HEK293 (cell line): ENCODE data around the gene HES7.
A peak's percentile ranks its signal among the peaks of the same experiment; 100 is the strongest.

Source experiments
- CTCF ChIA-PET: fragments of 350-600 bp; formaldehyde crosslinking; extraction: SDS; loops from one replicate; lab custom pipeline; 2021; ENCODE audit warnings: antibody characterized with exemption; lab: Yijun Ruan, JAX
- POLR2A ChIA-PET: fragments of 300-600 bp; formaldehyde crosslinking; extraction: SDS; loops from one replicate; lab custom pipeline; 2020; ENCODE audit warnings: antibody characterized with exemption, inconsistent platforms; lab: Yijun Ruan, JAX
- H3K27ac ChIP-seq: fragments of 200-500 bp; sonication (Bioruptor generic); 2 replicates; pipeline ENCODE4 v1.5.1; 2014; ENCODE audit warnings: low read depth, low read length, control low read depth, inconsistent platforms; ENCODE audit errors: extremely low read depth
- H3K36me3 ChIP-seq, 2 experiments: fragments of 200-500 bp in 1 of 2; sonication (Bioruptor generic) in 1 of 2; 1 replicate in 1 of 2; 2 replicates in 1 of 2; pipeline ENCODE4 v1.5.1; 2014 to 2017; ENCODE audit warnings: inconsistent platforms in 2 of 2, low read length in 2 of 2; ENCODE audit not compliant: control insufficient read depth in 2 of 2, insufficient read depth in 1 of 2
- H3K4me1 ChIP-seq: fragments of 200-500 bp; sonication (Bioruptor generic); 2 replicates; pipeline ENCODE4 v1.5.1; 2014; ENCODE audit warnings: mild to moderate bottlenecking, low read length, inconsistent platforms; ENCODE audit not compliant: control insufficient read depth, insufficient read depth
- H3K4me3 ChIP-seq: 2 replicates; pipeline ENCODE4 v1.5.1; 2011; ENCODE audit warnings: low read depth, mild to moderate bottlenecking, control low read depth, low read length, moderate library complexity
- H3K9me3 ChIP-seq: fragments of 200-500 bp; sonication (Bioruptor generic); 2 replicates; pipeline ENCODE4 v1.5.1; 2014; ENCODE audit warnings: low read depth, low read length, inconsistent platforms; ENCODE audit not compliant: control insufficient read depth, insufficient read depth
- BCL11A ChIP-seq: fragments of 450-650 bp; formaldehyde crosslinking; IDR thresholded peaks from 2 replicates; pipeline ENCODE4 v1.5.1; 2016; ENCODE audit warnings: low read depth, missing biosample characterization, missing genetic modification characterization
- GLI4 ChIP-seq: fragments of 450-650 bp; formaldehyde crosslinking; IDR thresholded peaks from 2 replicates; pipeline ENCODE4 v1.5.1; 2016; ENCODE audit warnings: missing biosample characterization, missing genetic modification characterization
- GLIS1 ChIP-seq: fragments of 450-650 bp; formaldehyde crosslinking; IDR thresholded peaks from 2 replicates; pipeline ENCODE4 v1.5.1; 2016; ENCODE audit warnings: missing biosample characterization, missing genetic modification characterization
- IKZF3 ChIP-seq: fragments of 450-650 bp; IDR thresholded peaks from 2 replicates; pipeline ENCODE4 v1.5.0; 2018; ENCODE audit warnings: missing biosample characterization, mild to moderate bottlenecking, missing genetic modification characterization, moderate library complexity
- KLF1 ChIP-seq: fragments of 450-650 bp; formaldehyde crosslinking; IDR thresholded peaks from 2 replicates; pipeline ENCODE4 v1.5.1; 2016; ENCODE audit warnings: missing biosample characterization, missing genetic modification characterization
- KLF10 ChIP-seq: fragments of 450-650 bp; IDR thresholded peaks from 2 replicates; pipeline ENCODE4 v1.5.1; 2018; ENCODE audit warnings: missing biosample characterization, mild to moderate bottlenecking, missing genetic modification characterization
- MEIS1 ChIP-seq: sonication (generic); formaldehyde crosslinking; IDR thresholded peaks from 2 replicates; pipeline ENCODE4 v1.8.1; 2022; ENCODE audit warnings: missing genetic modification reagents, mild to moderate bottlenecking, borderline replicate concordance
- PRDM1 ChIP-seq: fragments of 450-650 bp; formaldehyde crosslinking; IDR thresholded peaks from 2 replicates; pipeline ENCODE4; 2016; ENCODE audit warnings: missing biosample characterization, missing genetic modification characterization
- SCRT1 ChIP-seq: fragments of 450-650 bp; formaldehyde crosslinking; IDR thresholded peaks from 2 replicates; pipeline ENCODE4 v1.5.1; 2016; ENCODE audit warnings: missing biosample characterization, missing genetic modification characterization, borderline replicate concordance
- SP3 ChIP-seq: fragments of 450-650 bp; formaldehyde crosslinking; IDR thresholded peaks from 2 replicates; pipeline ENCODE4 v1.5.1; 2016; ENCODE audit warnings: missing biosample characterization, missing genetic modification characterization
- YY2 ChIP-seq: fragments of 450-650 bp; formaldehyde crosslinking; IDR thresholded peaks from 2 replicates; pipeline ENCODE4 v1.5.1; 2016; ENCODE audit warnings: missing biosample characterization, missing genetic modification characterization
- ZBTB17 ChIP-seq: fragments of 450-650 bp; formaldehyde crosslinking; IDR thresholded peaks from 2 replicates; pipeline ENCODE4 v1.5.1; 2016; ENCODE audit warnings: missing biosample characterization, missing genetic modification characterization
- ZNF138 ChIP-seq: fragments of 450-650 bp; formaldehyde crosslinking; IDR thresholded peaks from 2 replicates; pipeline ENCODE4 v1.5.1; 2016; ENCODE audit warnings: missing biosample characterization, missing genetic modification characterization, borderline replicate concordance
- ZNF146 ChIP-seq: fragments of 450-650 bp; formaldehyde crosslinking; IDR thresholded peaks from 2 replicates; pipeline ENCODE4 v1.5.1; 2016; ENCODE audit warnings: missing biosample characterization, missing genetic modification characterization
- ZNF23 ChIP-seq: fragments of 450-650 bp; formaldehyde crosslinking; IDR thresholded peaks from 2 replicates; pipeline ENCODE4 v1.5.1; 2016; ENCODE audit warnings: missing biosample characterization, missing genetic modification characterization, borderline replicate concordance
- ZNF341 ChIP-seq: fragments of 450-650 bp; formaldehyde crosslinking; IDR thresholded peaks from 2 replicates; pipeline ENCODE4; 2016; ENCODE audit warnings: low read depth, missing biosample characterization, missing genetic modification characterization
- ZNF433 ChIP-seq: fragments of 450-650 bp; formaldehyde crosslinking; IDR thresholded peaks from 2 replicates; pipeline ENCODE4 v1.5.1; 2016; ENCODE audit warnings: missing biosample characterization, missing genetic modification characterization, low read depth
- ZNF48 ChIP-seq: fragments of 450-650 bp; formaldehyde crosslinking; IDR thresholded peaks from 2 replicates; pipeline ENCODE4 v1.5.1; 2016; ENCODE audit warnings: missing biosample characterization, missing genetic modification characterization
- ZNF501 ChIP-seq: fragments of 450-650 bp; formaldehyde crosslinking; IDR thresholded peaks from 2 replicates; pipeline ENCODE4 v1.5.1; 2016; ENCODE audit warnings: missing biosample characterization, missing genetic modification characterization
- ZNF530 ChIP-seq: fragments of 450-650 bp; formaldehyde crosslinking; IDR thresholded peaks from 2 replicates; pipeline ENCODE4 v1.5.1; 2016; ENCODE audit warnings: low read depth, missing biosample characterization, missing genetic modification characterization
- ZNF585B ChIP-seq: fragments of 450-650 bp; formaldehyde crosslinking; IDR thresholded peaks from 2 replicates; pipeline ENCODE4 v1.5.1; 2016; ENCODE audit warnings: missing biosample characterization, missing genetic modification characterization
- ZNF623 ChIP-seq: fragments of 450-650 bp; formaldehyde crosslinking; IDR thresholded peaks from 2 replicates; pipeline ENCODE4 v1.5.1; 2016; ENCODE audit warnings: missing biosample characterization, missing genetic modification characterization
- ZNF629 ChIP-seq: fragments of 450-650 bp; formaldehyde crosslinking; IDR thresholded peaks from 2 replicates; pipeline ENCODE4 v1.5.1; 2017; ENCODE audit warnings: missing biosample characterization, missing genetic modification characterization
- ZNF785 ChIP-seq: fragments of 450-650 bp; formaldehyde crosslinking; IDR thresholded peaks from 2 replicates; pipeline ENCODE4 v1.5.1; 2016; ENCODE audit warnings: missing biosample characterization, missing genetic modification characterization
- ZNF830 ChIP-seq: fragments of 450-650 bp; IDR thresholded peaks from 2 replicates; pipeline ENCODE4 v1.5.0; 2018; ENCODE audit warnings: missing biosample characterization, missing genetic modification characterization, low read depth, mild to moderate bottlenecking, moderate library complexity
- ZSCAN16 ChIP-seq: fragments of 450-650 bp; formaldehyde crosslinking; IDR thresholded peaks from 2 replicates; pipeline ENCODE4 v1.5.1; 2016; ENCODE audit warnings: missing biosample characterization, missing genetic modification characterization
- ZSCAN30 ChIP-seq: fragments of 450-650 bp; IDR thresholded peaks from 2 replicates; pipeline ENCODE4 v1.5.1; 2018; ENCODE audit warnings: missing biosample characterization, mild to moderate bottlenecking, missing genetic modification characterization, moderate library complexity
- TF ChIP-seq, protein P1 (sequence below): fragments of 450-650 bp; IDR thresholded peaks from 2 replicates; pipeline ENCODE4 v1.5.1; 2018; ENCODE audit warnings: missing biosample characterization, missing genetic modification characterization
- TF ChIP-seq, protein P2 (sequence below): fragments of 450-650 bp; formaldehyde crosslinking; IDR thresholded peaks from 2 replicates; pipeline ENCODE4 v1.5.1; 2016; ENCODE audit warnings: missing biosample characterization, missing genetic modification characterization
- TF ChIP-seq, protein P3 (sequence below): fragments of 450-650 bp; formaldehyde crosslinking; IDR thresholded peaks from 2 replicates; pipeline ENCODE4 v1.5.1; 2016; ENCODE audit warnings: missing biosample characterization, missing genetic modification characterization

Gene HES7

DNA sequence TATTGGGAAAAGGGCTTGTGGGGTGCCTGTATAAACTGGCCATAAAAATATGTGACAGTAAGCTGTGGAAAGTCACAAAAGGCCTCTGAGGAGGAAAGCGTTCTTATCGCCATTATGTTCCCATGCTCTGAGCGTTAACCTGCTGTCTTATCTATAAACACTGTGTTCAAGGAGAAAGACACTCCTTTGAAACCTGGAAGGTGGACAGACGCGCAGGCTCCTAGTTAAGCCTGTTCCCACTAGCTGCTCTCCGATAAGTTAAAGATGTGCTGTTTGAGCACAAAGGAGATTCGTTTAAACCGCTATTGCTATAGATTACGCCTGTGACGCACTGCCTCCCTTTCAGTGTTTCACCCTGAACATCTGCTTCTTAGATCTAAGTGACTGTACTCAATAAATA lies 41.6 kb downstream of the HES7 start:
- POLR2A ChIA-PET = no interaction called here
- H3K4me3 ChIP-seq = no peak overlapping the region
- H3K4me1 ChIP-seq = peaks cover 7% of the 10 kb centered on the region
- CTCF ChIA-PET = interaction anchor here (12.5 to 27.3 kb wide), 4 partner anchors 5 to 23 kb away, joined by 214 to 561 read pairs (median 288); partner anchors contain the start of gene ALOX12B
- H3K27ac ChIP-seq = no peak overlapping the region
- TF ChIP-seq, protein P1, sequence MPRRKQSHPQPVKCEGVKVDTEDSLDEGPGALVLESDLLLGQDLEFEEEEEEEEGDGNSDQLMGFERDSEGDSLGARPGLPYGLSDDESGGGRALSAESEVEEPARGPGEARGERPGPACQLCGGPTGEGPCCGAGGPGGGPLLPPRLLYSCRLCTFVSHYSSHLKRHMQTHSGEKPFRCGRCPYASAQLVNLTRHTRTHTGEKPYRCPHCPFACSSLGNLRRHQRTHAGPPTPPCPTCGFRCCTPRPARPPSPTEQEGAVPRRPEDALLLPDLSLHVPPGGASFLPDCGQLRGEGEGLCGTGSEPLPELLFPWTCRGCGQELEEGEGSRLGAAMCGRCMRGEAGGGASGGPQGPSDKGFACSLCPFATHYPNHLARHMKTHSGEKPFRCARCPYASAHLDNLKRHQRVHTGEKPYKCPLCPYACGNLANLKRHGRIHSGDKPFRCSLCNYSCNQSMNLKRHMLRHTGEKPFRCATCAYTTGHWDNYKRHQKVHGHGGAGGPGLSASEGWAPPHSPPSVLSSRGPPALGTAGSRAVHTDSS (tag by site-specific recombination) = no peak
- TF ChIP-seq ZSCAN16 (no peak), ZNF341 (tag by site-specific recombination) (no peak), ZNF629 (no peak), KLF1 (tag by site-specific recombination) (no peak), SCRT1 (tag by site-specific recombination) (no peak), GLIS1 (tag by site-specific recombination) (no peak), ZNF433 (tag by site-specific recombination) (no peak), ZNF23 (tag by site-specific recombination) (no peak), IKZF3 (tag by site-specific recombination) (no peak), ZNF48 (tag by site-specific recombination) (no peak), YY2 (tag by site-specific recombination) (no peak), BCL11A (tag by site-specific recombination) (no peak), ZNF830 (tag by site-specific recombination) (no peak), ZSCAN30 (tag by site-specific recombination) (no peak), KLF10 (no peak)
- TF ChIP-seq, protein P2, sequence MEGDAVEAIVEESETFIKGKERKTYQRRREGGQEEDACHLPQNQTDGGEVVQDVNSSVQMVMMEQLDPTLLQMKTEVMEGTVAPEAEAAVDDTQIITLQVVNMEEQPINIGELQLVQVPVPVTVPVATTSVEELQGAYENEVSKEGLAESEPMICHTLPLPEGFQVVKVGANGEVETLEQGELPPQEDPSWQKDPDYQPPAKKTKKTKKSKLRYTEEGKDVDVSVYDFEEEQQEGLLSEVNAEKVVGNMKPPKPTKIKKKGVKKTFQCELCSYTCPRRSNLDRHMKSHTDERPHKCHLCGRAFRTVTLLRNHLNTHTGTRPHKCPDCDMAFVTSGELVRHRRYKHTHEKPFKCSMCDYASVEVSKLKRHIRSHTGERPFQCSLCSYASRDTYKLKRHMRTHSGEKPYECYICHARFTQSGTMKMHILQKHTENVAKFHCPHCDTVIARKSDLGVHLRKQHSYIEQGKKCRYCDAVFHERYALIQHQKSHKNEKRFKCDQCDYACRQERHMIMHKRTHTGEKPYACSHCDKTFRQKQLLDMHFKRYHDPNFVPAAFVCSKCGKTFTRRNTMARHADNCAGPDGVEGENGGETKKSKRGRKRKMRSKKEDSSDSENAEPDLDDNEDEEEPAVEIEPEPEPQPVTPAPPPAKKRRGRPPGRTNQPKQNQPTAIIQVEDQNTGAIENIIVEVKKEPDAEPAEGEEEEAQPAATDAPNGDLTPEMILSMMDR (tag by site-specific recombination) = no peak
- TF ChIP-seq, protein P3, sequence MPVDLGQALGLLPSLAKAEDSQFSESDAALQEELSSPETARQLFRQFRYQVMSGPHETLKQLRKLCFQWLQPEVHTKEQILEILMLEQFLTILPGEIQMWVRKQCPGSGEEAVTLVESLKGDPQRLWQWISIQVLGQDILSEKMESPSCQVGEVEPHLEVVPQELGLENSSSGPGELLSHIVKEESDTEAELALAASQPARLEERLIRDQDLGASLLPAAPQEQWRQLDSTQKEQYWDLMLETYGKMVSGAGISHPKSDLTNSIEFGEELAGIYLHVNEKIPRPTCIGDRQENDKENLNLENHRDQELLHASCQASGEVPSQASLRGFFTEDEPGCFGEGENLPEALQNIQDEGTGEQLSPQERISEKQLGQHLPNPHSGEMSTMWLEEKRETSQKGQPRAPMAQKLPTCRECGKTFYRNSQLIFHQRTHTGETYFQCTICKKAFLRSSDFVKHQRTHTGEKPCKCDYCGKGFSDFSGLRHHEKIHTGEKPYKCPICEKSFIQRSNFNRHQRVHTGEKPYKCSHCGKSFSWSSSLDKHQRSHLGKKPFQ (tag by site-specific recombination) = no peak
- peaks cover 0 to 5% of the 10 kb centered on the region in 2 experiments; a peak in 1 of 3 replicates for H3K36me3 ChIP-seq
- H3K9me3 ChIP-seq = no peaks in the 10 kb centered on the region; the same call in 1 of the 2 replicates

DNA sequence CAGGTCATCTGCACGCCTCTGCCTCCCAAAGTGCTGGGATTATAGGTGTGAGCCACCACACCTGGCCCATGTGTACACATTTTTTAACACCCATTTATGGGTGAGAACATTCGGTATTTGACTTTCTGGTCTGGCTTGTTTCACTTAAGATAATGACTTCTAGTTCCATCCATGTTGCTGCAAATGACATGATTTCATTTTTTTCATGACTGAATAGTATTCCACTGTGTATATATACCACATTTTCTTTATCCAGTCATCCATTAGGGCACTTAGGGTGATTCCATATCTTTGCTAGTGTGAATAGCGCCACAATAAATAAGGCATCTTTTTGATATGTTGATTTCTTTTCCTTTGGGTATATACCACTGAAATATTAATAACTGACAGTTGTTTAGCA lies 42.0 kb downstream of the HES7 start:
- no peak overlapping the region for H3K4me3 ChIP-seq
- H3K27ac ChIP-seq = no peak overlapping the region
- peaks cover 7% of the 10 kb centered on the region for H3K4me1 ChIP-seq
- H3K9me3 ChIP-seq = no peaks in the 10 kb centered on the region; the same call in 1 of the 2 replicates
- ChIA-PET CTCF (interaction anchor here (12.5 to 27.3 kb wide), 4 partner anchors 5 to 23 kb away, joined by 214 to 561 read pairs (median 288); partner anchors contain the start of gene ALOX12B), POLR2A (no interaction called here)
- TF ChIP-seq ZNF146 (tag by site-specific recombination) = peak; percentile 85
- TF ChIP-seq ZNF585B (tag by site-specific recombination) = no peak
- no peak for TF ChIP-seq ZNF530 (tag by site-specific recombination)
- TF ChIP-seq ZNF623 (tag by site-specific recombination) = 0 out of 2 replicates have a peak, but pooled peaks have one; percentile 14
- TF ChIP-seq ZBTB17 = peak; percentile 59
- TF ChIP-seq PRDM1 = no peak
- no peak for TF ChIP-seq GLI4 (tag by site-specific recombination)
- TF ChIP-seq ZNF501 (tag by site-specific recombination) = no peak
- TF ChIP-seq MEIS1 (CRISPR knock-in tag) = no peak
- no peak for TF ChIP-seq ZNF785 (tag by site-specific recombination)
- TF ChIP-seq SP3 = no peak
- TF ChIP-seq ZNF138 (tag by site-specific recombination) = no peak
- H3K36me3 ChIP-seq = peaks cover 0 to 5% of the 10 kb centered on the region in 2 experiments; a peak in 1 of 3 replicates
